GM19455 (cell line): ENCODE data around the gene SLC48A1.

Experiments used
- ATAC-seq: cut with Tn5 transposase; IDR thresholded peaks from one replicate; pipeline ENCODE4 v1.9.1; 2021; ENCODE audit not compliant: unreplicated experiment

SLC48A1 gene

DNA sequence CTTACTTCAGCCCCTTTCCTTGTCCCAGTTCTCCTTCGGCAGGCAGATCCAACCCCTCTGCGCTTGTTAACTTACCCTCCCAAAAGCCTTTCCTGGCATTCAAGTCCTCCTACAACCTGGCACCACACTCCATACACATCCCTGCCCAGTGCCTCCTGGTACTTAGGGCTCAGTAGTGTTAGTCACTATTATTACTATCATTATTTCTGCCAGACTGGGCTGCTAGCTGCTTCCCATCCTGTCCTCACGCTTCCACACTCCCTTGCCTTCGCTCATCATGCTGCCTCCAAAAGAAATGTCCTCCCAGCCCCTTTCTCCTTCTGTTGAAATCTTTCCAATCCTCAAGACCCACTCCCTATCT, 48.3 kb downstream of the SLC48A1 start:
- ATAC-seq = no peak

DNA sequence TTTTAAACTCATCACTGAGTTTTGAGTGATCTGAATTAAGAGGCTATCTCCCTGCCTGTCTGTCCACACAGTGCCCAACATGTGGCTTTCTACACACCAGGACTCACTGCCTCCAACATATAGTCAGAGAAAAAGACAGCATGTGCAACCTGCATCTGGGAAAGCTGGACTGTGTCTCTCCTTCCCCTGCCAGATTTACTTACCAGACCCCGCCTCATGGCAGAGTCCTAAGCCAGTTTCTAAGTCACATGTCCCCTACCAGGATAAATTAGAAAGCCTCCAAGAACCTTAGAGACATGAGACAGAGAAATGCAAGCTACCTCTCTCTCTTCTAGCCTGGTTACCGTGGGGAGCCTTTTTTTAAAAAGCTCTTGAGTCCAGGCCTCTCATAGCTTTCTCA, 49.4 kb downstream of the SLC48A1 start:
- ATAC-seq = no peak

DNA sequence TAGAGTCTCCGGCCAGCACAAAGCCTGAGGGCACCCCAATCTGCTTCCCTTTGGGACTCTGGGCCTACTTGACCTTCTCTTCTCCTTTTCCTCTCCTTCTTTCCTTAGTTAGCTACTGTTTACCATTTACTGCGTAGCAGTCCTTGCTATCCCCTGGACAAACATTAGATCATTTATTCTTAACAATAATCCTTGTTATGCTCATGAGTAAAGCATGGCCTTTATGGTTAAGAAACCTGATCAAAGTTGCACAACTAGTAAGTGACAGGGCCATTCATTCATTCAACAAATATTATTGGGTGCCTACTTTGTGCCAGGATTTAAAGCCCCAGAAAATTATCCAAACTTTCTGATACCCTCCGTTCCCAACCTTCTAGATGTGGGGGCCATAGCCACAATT, 49.8 kb downstream of the SLC48A1 start:
- no peak for ATAC-seq

DNA sequence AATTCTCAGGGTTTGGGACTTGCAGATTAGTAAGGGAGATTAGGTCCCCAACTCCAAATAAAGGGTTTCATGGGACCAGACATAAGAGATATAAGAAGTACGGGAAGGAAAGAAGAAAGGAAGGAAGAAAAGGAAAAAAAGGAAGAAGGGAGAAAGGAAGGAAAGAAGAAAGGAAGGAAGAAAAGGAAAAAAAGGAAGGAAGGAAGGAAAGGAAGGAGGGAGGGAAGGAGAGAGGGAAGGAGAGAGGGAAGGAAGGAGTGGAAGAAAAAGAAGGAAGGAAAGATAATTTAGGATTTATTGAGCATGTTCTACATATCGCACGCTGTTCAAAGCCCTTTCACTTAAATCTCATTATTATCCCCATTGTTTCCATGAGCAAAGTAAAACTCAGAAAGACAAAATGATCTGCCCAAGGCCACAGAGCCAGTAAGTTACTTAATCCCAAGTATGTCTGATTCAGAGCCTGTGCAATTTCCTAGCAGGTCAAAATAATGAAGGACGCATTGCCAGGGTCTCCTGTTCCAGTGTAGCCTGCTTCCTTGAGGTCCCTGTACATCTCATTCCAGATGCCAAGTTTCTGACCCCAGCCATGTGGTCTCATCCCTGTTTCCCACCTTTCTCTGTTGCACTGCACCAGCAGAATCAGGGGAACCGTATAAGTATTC, 50.5 kb downstream of the SLC48A1 start:
- no peak for ATAC-seq

DNA sequence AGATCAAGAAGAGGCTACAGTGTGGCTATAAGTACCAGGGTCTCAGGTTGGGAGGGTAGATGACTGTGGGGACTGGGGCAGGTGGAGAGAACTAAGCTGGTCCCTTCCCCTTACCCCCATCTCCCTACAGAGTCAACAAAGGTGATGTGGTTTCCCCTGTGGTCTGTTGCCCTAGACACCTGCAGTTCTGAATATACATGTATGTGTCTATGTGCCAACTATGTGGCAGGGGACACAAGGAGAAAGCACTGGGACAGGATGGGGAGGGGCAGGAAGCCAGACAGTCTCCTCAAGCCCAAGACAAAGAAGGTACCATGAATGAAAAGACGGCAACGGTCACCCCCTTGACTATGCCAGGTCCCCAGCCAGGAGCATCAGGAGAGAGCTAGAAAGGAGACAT, 51.2 kb downstream of the SLC48A1 start:
- no peak for ATAC-seq

DNA sequence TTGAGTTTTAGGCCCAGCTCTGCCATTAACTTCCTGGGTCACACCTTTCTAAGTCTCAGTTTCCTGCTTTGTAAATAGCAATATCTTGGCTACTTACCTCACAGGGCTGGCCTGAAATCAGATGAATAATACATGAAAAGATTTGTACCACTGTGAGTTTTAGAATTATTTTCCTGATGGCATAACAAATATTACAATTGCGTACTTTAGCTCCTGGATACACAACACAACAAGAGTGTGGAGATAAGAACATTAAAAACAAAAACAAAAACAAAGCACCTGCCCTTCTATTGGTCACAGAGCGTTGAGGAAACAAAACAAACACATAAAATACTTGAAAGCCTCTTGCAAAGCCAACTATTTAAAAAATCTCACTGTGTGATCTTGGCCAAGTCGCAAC, 51.6 kb downstream of the SLC48A1 start:
- ATAC-seq = no peak

DNA sequence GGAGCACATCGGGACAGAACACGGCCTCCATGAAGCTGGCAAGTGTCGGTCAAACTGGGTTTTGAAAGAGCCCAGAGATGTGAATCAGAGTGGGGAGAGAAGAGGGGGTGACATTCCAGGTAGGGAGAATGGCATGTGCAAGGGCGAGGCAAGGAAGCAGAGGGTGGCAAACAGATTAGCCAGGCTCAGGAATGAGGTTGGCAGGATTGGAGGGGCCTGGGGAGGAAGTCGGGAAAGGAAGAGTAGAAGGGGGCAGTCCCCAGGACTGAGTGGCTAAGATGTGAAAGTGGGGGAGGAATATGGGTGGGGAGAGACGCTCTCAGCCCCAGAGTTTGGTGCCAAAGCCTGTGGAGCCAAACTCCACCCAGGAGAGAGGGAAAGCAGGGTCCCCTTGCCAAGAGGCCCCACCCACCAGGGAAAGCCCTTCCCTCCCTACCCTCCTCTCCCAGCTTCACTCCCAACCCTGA, 52.2 kb downstream of the SLC48A1 start:
- no peak for ATAC-seq

DNA sequence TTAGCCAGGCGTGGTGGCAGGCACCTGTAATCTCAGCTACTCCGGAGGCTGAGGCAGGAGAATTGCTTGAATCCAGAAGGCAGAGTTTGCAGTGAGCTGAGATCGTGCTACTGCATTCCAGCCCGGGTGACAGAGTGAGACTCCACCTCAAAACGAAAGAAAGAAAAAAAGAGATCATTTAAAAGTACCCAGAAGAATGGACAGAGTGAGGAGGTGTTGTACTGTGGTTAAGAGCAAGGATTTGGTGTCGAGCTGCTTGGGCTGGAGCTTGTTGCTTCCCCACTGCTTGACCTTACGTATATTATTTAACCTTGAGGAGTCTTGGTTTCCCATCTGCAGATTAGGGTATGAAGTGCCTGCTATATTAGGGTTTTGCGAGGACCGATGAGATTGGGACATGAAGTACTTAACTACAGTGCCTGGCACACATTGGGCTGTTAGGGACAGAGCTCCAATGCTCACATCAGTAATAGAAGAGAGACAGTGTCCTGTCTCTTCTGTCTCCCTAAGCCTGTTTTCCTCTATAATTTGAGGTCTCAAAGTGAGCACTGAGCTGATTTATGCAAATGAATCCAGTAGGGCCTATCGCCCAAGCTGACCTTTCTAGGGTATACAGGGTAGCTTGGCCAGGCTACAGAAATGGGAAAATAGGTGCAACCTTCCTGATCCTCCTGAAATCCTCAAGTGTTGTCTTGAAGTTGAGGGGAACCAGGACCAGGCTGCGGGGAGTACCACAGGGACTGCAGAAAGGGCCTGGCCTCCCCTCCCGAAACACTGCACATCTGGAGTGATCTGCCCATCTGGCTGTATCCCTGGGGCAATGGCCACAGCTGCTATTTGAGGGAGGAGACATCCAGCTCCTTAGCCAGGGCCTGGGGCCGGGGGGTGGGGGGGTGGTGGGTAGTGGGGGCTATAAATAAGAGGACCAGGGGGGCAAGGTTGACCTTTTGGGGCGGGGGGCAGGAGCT, 55.3 kb downstream of the SLC48A1 start:
- no peak for ATAC-seq

DNA sequence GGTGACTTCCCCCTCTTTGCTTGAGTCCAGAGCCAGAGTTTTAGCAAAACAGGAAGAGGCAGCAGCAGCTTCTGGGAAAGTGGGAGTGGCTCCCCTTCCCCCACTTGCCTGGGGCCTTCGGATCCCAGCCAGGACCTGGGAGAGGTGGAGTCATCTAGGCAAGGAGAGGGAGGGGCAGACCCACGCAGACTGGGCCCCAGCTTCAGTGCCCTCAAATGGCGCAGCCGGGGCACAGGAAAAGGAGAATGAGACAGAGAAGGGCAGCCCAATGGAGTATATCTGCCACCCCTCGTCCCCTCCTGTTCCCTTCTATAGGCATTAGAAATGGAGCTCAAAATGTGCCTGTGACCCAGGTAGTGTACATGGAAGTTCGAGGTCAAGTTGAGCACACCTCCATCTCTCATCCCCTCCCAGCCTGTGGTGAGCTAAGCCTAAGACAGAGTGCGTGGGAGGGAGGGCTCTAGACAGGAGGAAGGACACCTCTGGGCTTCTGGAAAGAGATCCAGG, 56.0 kb downstream of the SLC48A1 start:
- ATAC-seq = no peak

DNA sequence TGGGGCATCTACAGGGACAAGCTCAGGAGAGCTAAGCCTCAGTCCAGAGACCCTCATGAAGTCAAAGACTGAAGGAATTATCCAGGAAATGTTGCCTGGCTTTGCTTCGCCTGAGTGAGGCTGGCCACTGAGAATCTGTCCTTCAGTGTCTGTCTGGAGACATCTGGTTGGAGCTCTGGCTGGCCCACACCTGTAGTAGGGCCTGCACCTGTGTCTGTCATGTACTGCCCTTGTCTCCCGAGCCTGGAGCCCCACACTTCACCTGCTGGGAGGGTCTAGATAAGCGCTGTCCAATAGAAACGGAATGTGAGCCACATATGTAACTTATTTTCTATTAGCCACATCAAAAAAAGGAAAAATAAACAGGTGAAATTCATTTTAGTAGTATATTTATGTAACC, 56.5 kb downstream of the SLC48A1 start:
- no peak for ATAC-seq
